SK-N-SH (cell line): ENCODE data around the gene CEP89. TPM values are rescaled to one million over a fixed set of nuclear protein-coding genes. Genes with fewer than 3 reads are reported as not detected.
"Not testable (repeated sequence)": the region's sequence is repeated elsewhere in the genome, so short reads cannot be mapped to it uniquely, and the experiment has no call there.

Experiments used
- CTCF ChIA-PET: fragments of 300-600, 350-600 bp; formaldehyde crosslinking; extraction: SDS; loops from one replicate; lab custom pipeline; 2021; lab: Yijun Ruan, JAX
- POLR2A ChIA-PET: fragments of 350-600 bp; sonication (Branson Sonifier 250); formaldehyde crosslinking; extraction: SDS; loops from one replicate; lab custom pipeline; 2020; ENCODE audit warnings: antibody characterized with exemption, inconsistent platforms; lab: Yijun Ruan, JAX
- DNase-seq: peaks from one replicate; pipeline ENCODE4 v3.0.0; 2012
- H2AFZ ChIP-seq: fragments of 200-600 bp; sonication (generic); 2 replicates; pipeline ENCODE4 v1.8.1; 2016; ENCODE audit warnings: antibody characterized with exemption, mild to moderate bottlenecking, low read depth
- H3F3A ChIP-seq: fragments of 200-600 bp; sonication (generic); replicated peaks from 2 replicates; pipeline ENCODE3; 2016; ENCODE audit warnings: antibody characterized with exemption, mild to moderate bottlenecking; ENCODE audit not compliant: insufficient read depth
- H3K27ac ChIP-seq, 2 experiments: fragments of 200-500 bp in 1 of 2; fragments of 200-600 bp in 1 of 2; sonication (Bioruptor generic) in 1 of 2; sonication (generic), shearing (Covaris generic) in 1 of 2; 2 replicates each; pipeline versions ENCODE4 v1.5.1 to v1.6.1; 2014 to 2016; ENCODE audit warnings: low read depth in 2 of 2, inconsistent platforms in 1 of 2, low read length in 1 of 2, mild to moderate bottlenecking in 1 of 2, mixed read lengths in 1 of 2
- H3K27me3 ChIP-seq: fragments of 200-600 bp; sonication (generic), shearing (Covaris generic); 2 replicates; pipeline ENCODE4 v1.6.1; 2016; ENCODE audit warnings: mixed run types; ENCODE audit not compliant: insufficient read depth
- H3K36me3 ChIP-seq, 2 experiments: fragments of 200-500 bp in 1 of 2; fragments of 200-600 bp in 1 of 2; sonication (Bioruptor generic) in 1 of 2; sonication (generic) in 1 of 2; replicated peaks in 1 of 2; 2 replicates each; pipeline versions ENCODE3 to v1.5.1; 2014 to 2016; ENCODE audit warnings: low read length in 1 of 2, mild to moderate bottlenecking in 1 of 2; ENCODE audit not compliant: insufficient read depth in 2 of 2, control insufficient read depth in 1 of 2
- H3K4me1 ChIP-seq, 2 experiments: fragments of 200-500 bp in 1 of 2; fragments of 200-600 bp in 1 of 2; sonication (Bioruptor generic) in 1 of 2; sonication (generic), shearing (Covaris generic) in 1 of 2; 2 replicates each; pipeline versions ENCODE4 v1.5.1 to v1.6.1; 2014 to 2016; ENCODE audit warnings: low read depth in 1 of 2, low read length in 1 of 2, mixed run types in 1 of 2; ENCODE audit not compliant: insufficient read depth in 2 of 2, control insufficient read depth in 1 of 2
- H3K4me2 ChIP-seq: fragments of 200-600 bp; sonication (generic), shearing (Covaris generic); 2 replicates; pipeline ENCODE4 v1.6.1; 2017; ENCODE audit warnings: mixed run types
- H3K4me3 ChIP-seq, 2 experiments: fragments of 200-500 bp in 1 of 2; fragments of 200-600 bp in 1 of 2; sonication (Bioruptor generic) in 1 of 2; sonication (generic), shearing (Covaris generic) in 1 of 2; 2 replicates each; pipeline versions ENCODE4 v1.5.1 to v1.8.1; 2014 to 2016; ENCODE audit warnings: low read depth in 2 of 2, inconsistent platforms in 1 of 2, low read length in 1 of 2, mild to moderate bottlenecking in 1 of 2, mixed read lengths in 1 of 2, moderate library complexity in 1 of 2
- H3K79me2 ChIP-seq: fragments of 200-600 bp; sonication (generic); 2 replicates; pipeline ENCODE4 v1.8.1; 2017; ENCODE audit warnings: mild to moderate bottlenecking; ENCODE audit not compliant: insufficient read depth
- H3K9ac ChIP-seq: fragments of 200-600 bp; sonication (generic); 2 replicates; pipeline ENCODE4 v1.6.1; 2017; ENCODE audit warnings: mixed run types
- H3K9me2 ChIP-seq: fragments of 200-600 bp; sonication (generic); 2 replicates; pipeline ENCODE4 v1.6.1; 2017; ENCODE audit warnings: mixed run types
- H3K9me3 ChIP-seq: fragments of 200-600 bp; sonication (generic); 2 replicates; pipeline ENCODE4 v1.6.1; 2017; ENCODE audit warnings: mixed run types, mild to moderate bottlenecking, moderate library complexity
- H4K20me1 ChIP-seq: fragments of 200-600 bp; sonication (generic); 2 replicates; pipeline ENCODE4 v1.6.1; 2017; ENCODE audit warnings: mild to moderate bottlenecking, mixed run types; ENCODE audit not compliant: insufficient read depth
- ELF1 ChIP-seq: IDR thresholded peaks from 2 replicates; pipeline ENCODE4 v1.4.0; 2012
- GABPA ChIP-seq: IDR thresholded peaks from 2 replicates; pipeline ENCODE4 v1.4.0; 2012; ENCODE audit warnings: low read depth, mild to moderate bottlenecking
- RCOR1 ChIP-seq: fragments of 150-350 bp; IDR thresholded peaks from 2 replicates; pipeline ENCODE4 v1.6.1; 2017; ENCODE audit warnings: antibody characterized with exemption, low read length
- RFX5 ChIP-seq: IDR thresholded peaks from 2 replicates; pipeline ENCODE4 v1.6.1; 2012; ENCODE audit warnings: mild to moderate bottlenecking, improper control_type of control experiment, low read length
- RXRA ChIP-seq: IDR thresholded peaks from 2 replicates; pipeline ENCODE4 v1.4.0; 2012; ENCODE audit warnings: low read depth, mild to moderate bottlenecking, borderline replicate concordance
- SIN3A ChIP-seq: IDR thresholded peaks from 2 replicates; pipeline ENCODE4 v1.6.1; 2012; ENCODE audit warnings: low read depth, mild to moderate bottlenecking, low read length, moderate library complexity, borderline replicate concordance
- TEAD4 ChIP-seq: IDR thresholded peaks from 2 replicates; pipeline ENCODE4 v1.4.0; 2012; ENCODE audit warnings: mild to moderate bottlenecking, borderline replicate concordance; ENCODE audit not compliant: insufficient read depth
- WGBS: methylation state at CpG from one replicate; pipeline ENCODE4 v1.1.6; 2017; ENCODE audit warnings: low lambda C conversion rate; 5-methylcytosine and 5-hydroxymethylcytosine counted together
- polyA plus RNA-seq, 3 experiments: library from polyadenylated mRNA; depleted of rRNA; stranded (reverse); fragments of >200 nt; gene quantifications; 2 replicates each; pipeline ENCODE4 v1.2.3, GENCODE V29; 2012
- TF ChIP-seq, protein P1 (sequence below): IDR thresholded peaks from 2 replicates; pipeline ENCODE4 v1.4.0; 2012; ENCODE audit warnings: low read depth

CEP89 gene
- polyA plus RNA-seq, 1 of the 3 experiments (the other 2 are of a cell fraction): 16.4 TPM

DNA sequence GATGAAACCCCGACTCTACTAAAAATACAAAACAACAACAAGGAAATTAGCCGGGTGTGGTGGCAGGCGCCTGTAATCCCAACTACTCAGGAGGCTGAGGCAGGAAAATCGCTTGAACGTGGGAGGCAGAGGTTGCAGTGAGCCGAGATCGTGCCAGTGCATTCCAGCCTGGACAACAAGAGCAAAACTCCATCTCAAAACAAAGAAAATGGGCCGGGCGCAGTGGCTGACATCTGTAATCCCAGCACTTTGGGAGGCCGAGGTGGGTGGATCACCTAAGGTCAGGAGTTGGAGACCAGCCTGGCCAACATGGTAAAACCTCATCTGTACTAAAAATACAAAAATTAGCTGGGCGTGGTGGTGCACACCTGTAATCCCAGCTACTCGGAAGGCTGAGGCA, 139.7 kb downstream of the CEP89 start:
- CTCF ChIA-PET: interaction anchor here (0.6 to 1.0 kb wide), 2 partner anchors 29 to 286 kb away, joined by 3 read pairs; no protein-coding TSS in a partner anchor
- WGBS: 80% methylated on average over 12 of the region's 12 CpGs
- H3K27me3 ChIP-seq, H3K4me3 ChIP-seq, H3F3A ChIP-seq, H3K4me2 ChIP-seq, H3K9ac ChIP-seq, H2AFZ ChIP-seq, H3K27ac ChIP-seq, H3K9me3 ChIP-seq, H3K9me2 ChIP-seq, H3K36me3 ChIP-seq, DNase-seq, H3K4me1 ChIP-seq, POLR2A ChIA-PET, H4K20me1 ChIP-seq, H3K79me2 ChIP-seq: not testable (repeated sequence)

DNA sequence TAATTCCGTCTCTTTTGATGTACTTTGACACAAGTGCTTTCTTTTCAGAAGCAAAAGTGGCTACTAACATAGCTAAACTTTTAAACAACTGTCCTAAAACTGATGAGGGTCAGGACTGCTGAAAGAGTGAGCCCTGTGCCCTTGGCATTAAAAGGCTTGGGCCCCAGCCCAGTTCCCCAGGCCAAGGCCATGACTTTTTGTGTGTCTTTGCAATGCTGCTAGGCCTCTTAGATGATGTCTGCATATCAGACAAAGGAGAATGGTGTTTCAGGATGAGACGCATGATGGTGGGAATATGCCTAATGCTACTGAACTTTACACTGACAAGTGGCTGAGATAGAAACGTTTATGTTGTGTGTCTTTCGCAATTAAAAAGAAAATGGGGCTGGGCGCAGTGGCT, 140.1 kb downstream of the CEP89 start:
- Histone ChIP-seq H3K36me3 (no peaks in the 10 kb centered on the region), H3K27me3 (peaks cover 6% of the 10 kb centered on the region; the same call in 1 of the 2 replicates), H3K4me2 (no peak overlapping the region), H3K9ac (no peak overlapping the region), H3K79me2 (no peaks in the 10 kb centered on the region), H3K27ac (no peak overlapping the region), H2AFZ (no peak overlapping the region), H3K4me1 (no peaks in the 10 kb centered on the region), H3F3A (no peaks in the 10 kb centered on the region), H4K20me1 (no peaks in the 10 kb centered on the region), H3K4me3 (no peak overlapping the region), H3K9me3 (no peaks in the 10 kb centered on the region), H3K9me2 (no peaks in the 10 kb centered on the region)
- ChIA-PET POLR2A (no interaction called here), CTCF (interaction anchor here (0.6 to 1.0 kb wide), 2 partner anchors 29 to 286 kb away, joined by 3 read pairs; no protein-coding TSS in a partner anchor)
- no peak for TF ChIP-seq TEAD4
- DNase-seq: no peak
- 64% methylated on average over 5 of the region's 5 CpGs for WGBS

DNA sequence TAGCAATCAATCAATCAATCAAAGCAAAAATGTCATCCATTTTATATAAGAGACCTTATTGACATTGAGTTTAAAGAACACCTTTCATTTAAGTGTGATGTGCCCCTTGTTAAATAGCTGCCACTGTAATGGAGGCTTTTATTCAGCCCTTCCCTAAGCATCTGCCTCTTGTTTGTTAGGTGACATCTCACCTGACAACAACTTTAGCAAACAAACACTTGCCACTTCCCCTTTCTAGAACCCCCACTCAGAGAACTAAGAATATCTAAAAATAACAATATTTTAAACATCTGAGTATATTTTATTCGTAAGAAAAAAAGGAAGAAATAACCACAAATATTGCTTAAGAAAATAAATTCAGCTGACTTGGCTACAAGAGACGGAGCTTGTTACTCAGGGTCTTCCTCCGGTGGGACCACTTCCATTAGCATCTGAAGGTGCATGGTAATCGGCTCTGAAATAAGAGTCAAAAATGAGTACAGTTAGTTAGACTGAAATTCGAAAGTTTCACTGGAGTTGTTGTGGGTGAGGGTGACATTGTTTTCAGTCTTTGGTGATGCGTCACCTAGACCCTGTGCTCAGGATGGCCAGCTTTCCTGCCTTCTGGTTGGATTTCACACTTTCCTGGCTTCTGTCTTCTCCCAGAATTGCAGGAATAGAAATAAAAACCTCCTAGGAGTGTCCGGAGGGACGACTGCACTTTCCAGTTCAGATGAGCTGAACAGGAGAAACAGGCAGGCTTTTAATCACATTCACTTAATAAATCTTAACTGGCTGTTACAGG, 141.3 kb downstream of the CEP89 start:
- ChIA-PET CTCF (interaction anchor here (1.5 kb wide), 1 partner anchor 11 kb away, joined by 4 read pairs; no protein-coding TSS in a partner anchor), POLR2A (no interaction called here)
- H3K79me2 ChIP-seq: no peaks in the 10 kb centered on the region
- H3K27me3 ChIP-seq: peaks cover 6% of the 10 kb centered on the region; the same call in 1 of the 2 replicates
- WGBS: 55% methylated on average over 8 of the region's 8 CpGs
- H3K27ac ChIP-seq: no peak overlapping the region
- H3K4me3 ChIP-seq: no peak overlapping the region
- no peaks in the 10 kb centered on the region for H3K4me1 ChIP-seq
- no peak overlapping the region for H3K9ac ChIP-seq
- no peak overlapping the region for H2AFZ ChIP-seq
- no peaks in the 10 kb centered on the region for H3F3A ChIP-seq
- no peaks in the 10 kb centered on the region for H3K9me3 ChIP-seq
- no peaks in the 10 kb centered on the region for H3K36me3 ChIP-seq
- TF ChIP-seq SIN3A (no peak), RFX5 (no peak), GABPA (no peak), ELF1 (no peak), RXRA (no peak), TEAD4 (no peak), RCOR1 (no peak)
- TF ChIP-seq, protein P1, sequence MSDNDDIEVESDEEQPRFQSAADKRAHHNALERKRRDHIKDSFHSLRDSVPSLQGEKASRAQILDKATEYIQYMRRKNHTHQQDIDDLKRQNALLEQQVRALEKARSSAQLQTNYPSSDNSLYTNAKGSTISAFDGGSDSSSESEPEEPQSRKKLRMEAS: no peak
- no peaks in the 10 kb centered on the region for H3K9me2 ChIP-seq
- no peaks in the 10 kb centered on the region for H4K20me1 ChIP-seq
- DNase-seq: no peak
- no peak overlapping the region for H3K4me2 ChIP-seq
